Measurements from ENCODE around the gene MYLK. TPM values are rescaled to one million over a fixed set of nuclear protein-coding genes. Genes with fewer than 3 reads are reported as not detected.

Gene MYLK
- polyA plus RNA-seq, 10 donors: 18.9 to 25.5 (median 22.7) TPM

- DNase-seq: peak; percentile 61 to 77 (median 71)
These were observed 110.3 kb downstream of the MYLK start for GRCh38 chr3:123773681-123774431.

- peak in 1 of 3 donors; percentile 30 for DNase-seq
These were observed 114.8 kb downstream of the MYLK start for GRCh38 chr3:123769356-123769743.

DNA sequence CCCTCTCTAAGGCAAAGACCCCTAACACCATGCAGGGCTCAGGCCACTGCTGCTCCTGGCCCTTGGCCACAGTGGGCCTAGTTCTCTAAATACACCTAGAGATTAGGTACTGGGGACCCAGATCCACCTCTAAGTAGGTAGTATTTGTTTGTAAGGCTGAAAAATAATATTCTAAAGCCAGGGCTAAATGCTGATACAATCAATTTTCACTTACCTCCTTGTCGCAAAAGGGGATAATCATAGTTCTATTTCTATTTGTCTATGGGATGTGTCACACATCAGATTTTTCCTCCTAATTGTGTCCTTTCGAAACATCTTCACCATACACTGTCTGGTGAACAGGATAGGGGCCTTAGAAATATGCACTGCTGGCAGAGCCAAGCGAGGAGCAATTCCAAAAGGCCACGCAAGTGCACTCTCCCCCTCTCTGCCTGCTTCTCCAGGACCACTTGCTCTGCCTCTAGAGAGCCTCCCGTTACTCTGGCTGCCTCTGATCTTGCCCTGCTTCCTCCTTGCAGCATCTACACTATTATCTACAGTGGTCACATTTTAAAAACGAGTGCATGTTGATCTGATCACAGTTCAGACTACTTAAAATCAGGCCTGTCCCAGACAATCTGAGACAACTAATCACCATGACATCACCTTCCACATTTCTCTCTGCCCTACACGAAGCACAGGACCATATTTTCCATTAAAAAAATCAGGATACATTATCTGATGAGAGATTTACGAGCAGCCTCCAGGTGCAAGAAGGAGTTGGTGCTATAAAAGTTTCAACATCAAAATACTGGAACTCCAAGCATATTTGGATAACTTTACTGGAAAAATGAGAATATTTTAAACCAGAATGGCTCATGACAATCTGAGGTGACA, 115.4 kb downstream of the MYLK start:
- peak in 1 of 3 donors; percentile 48 for DNase-seq

DNA sequence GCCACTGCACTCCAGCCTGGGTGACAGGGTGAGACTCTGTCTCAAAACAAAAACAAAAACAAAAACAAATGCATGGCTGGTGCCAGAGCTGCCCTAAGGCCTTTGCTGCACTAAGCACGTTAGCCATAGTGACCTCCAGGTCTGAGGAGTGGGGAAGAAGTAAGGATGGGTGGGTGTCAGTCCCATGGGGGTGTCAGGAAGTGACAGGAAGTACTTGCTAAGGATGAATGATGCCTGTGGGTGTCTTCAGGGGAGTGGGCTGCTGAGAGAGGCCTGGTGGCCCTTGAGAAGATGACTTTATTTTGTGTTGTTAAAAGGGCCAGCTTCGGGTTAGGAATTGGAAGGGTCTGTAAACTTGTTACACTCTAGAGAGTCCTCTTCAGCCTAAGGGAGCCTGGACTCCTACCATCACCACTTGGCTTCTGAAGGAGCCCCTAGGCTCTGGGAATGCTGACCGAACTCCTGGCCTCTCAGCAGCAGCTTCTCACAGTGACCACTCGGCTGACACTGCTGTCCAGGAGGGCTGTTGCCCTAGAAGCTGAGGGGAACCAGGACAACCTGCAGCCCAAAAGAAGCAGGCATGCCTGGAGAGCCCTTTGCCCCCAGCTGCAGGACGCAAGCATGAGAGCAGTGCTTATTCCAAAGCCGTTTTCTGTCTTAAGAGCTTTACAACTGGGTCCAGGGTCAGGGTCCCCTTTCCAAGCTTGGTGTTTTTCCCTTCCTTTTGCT, 116.4 kb downstream of the MYLK start:
- no peak for DNase-seq

- no peak for DNase-seq
These were observed 117.1 kb downstream of the MYLK start for GRCh38 chr3:123767009-123767372.

DNA sequence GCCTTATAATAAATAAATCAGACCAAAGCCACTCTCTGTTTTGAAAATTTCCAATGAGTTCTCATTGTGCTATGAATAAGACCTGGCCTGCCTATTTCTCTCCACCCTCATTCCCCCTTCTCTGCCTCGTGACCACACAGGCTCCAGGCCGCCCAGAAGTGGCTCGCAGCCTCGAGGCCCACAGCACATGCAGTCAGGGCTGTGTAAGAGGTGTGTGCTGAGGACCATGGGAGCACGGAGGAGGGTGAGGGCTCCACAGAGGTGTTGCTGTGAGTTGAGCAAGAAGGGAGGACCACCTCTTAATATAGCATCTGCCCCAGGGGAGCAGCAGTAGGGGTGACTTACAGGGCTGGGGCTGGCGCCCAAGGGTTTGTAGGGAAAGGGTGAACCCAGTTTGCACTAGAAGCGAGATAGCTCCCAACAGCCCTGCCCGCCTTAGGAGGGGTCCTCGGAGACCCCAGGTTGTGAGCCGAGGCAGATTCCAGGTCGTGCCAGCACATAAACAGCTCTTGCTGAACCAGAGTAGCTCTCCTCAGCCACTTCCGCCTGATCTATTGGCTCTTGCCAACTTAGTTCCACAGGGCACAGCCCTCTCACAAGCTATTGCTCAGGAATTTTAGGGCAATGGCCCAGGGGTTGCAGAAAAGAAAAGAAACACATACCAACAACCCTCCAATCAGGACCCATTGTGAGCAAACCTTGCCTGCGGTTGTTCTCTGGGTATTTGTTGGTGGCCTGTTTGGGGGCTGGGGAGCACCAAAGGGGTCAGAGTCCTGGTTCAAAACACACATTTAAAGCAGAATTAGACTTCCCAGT, 117.7 kb downstream of the MYLK start:
- DNase-seq: no peak

- DNase-seq: no peak
These were observed 118.5 kb downstream of the MYLK start for GRCh38 chr3:123765475-123766128.

DNA sequence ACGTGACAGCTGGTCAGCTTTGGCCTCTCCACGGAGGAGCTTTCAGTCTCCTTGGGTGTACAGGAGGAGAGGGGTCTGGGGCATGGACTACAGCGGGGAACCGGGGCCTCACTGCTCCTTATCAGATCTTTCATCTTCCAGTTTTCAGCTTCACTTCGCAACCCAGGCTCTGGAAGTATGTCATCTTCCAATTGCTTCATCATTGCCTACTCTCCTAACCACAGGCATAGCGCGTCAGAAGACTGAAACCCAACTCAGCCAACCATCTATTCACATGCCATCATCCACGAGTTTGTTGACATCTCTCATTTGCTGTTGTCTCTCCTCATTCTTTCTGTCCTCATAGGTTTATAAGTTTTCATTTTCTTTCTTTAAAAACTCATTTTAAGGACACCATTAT, 119.5 kb downstream of the MYLK start:
- no peak for DNase-seq

DNA sequence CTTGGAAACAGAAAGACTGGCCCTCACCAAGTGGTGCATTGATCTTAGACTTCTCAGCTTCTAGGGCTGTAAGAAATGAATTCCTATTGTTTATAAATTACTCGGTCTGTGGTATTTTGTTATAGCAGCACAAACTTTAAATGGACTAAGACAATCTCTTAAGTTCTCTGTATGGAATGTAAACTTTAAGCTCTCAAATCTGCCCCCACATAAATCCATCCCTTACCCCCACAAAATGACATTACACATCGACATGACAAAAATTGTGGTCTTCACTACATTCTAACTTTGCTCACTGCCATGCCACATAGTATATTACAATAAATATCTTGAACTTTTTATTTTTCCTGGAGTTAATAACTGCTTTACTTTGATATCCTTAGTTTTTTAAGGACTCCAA, 121.3 kb downstream of the MYLK start:
- no peak for DNase-seq

GRCh38 chr3:123760817-123761216, 123.3 kb downstream of the MYLK start:
- no peak for DNase-seq

GRCh38 chr3:123759871-123760270, 124.3 kb downstream of the MYLK start:
- no peak for DNase-seq

GRCh38 chr3:123759311-123759710, 124.8 kb downstream of the MYLK start:
- DNase-seq: peak in 1 of 3 donors; percentile 8

DNA sequence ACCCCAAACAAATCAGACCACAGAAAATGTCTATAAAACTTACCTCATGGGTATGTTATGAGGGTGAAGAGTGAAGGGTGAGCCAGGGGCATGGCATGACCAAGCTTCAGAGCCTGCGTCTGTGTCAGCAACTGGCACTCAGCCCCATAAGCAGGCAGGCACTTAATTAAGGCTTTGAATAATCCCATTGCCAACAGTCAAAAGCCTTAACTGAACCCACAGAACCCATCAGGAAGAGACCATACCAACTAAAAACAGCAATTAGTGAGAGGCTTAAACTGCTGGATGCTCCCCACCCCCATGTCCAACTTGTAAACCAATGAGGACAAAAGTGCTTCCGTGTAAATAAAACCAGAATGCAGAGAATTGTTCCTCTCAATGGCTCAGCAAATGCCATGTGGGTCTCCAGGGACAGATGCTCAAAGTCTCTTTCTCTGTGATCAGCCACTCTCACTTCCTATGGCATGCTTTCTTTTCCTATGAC, 126.0 kb downstream of the MYLK start:
- DNase-seq: peak in 2 of 3 donors; percentile 29 to 43

- peak in 2 of 3 donors; percentile 34 to 70 for DNase-seq
These were observed 126.7 kb downstream of the MYLK start for GRCh38 chr3:123757281-123757940.

DNA sequence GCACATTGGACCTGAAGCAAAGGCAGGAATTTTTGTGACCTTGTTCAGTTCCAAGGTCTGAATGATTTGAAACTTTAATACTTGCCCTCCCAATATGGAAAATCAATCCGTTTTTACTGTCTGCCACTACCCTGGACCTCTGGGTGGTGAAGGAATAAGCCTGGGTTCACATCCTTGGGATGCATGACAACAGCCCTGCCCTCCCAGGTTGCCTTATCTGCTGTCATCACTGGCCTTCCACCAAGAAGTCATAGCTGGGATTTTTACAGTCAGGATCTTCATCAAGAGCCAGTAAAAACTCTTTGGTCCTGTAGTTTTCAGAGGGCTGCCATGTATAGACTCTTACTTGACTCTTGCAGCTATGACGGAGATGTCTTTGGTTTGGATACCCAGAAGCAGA, 128.6 kb downstream of the MYLK start:
- DNase-seq: no peak

- no peak for DNase-seq
These were observed 129.0 kb downstream of the MYLK start for GRCh38 chr3:123755085-123755484.

DNA sequence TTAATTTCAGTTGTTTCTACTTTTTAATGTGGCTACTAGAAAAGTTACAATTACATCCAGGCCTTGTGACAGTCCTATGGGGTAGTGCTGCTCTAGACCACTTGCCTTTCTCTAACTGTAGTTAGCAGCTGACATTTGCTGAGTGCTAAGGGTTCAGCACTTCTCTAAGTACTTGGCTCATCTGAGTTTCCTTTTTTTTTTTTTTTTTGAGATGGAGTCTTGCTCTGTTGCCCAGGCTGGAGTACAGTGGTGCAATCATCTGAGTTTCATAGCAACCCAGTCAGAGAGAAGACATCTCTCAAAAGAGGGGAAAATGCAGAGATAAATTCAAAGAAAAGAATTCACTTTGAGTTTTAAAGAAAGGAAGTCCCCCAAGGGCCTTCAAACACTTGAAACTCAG, 130.8 kb downstream of the MYLK start:
- DNase-seq: no peak

GRCh38 chr3:123752228-123752627, 131.9 kb downstream of the MYLK start:
- no peak for DNase-seq

GRCh38 chr3:123751433-123751832, 132.7 kb downstream of the MYLK start:
- DNase-seq: no peak

Data from muscle of back (tissue), 11 donors.